ENCODE measurements around the gene SMKR1.
A peak's percentile ranks its signal among the peaks of the same experiment; 100 is the strongest.

The SMKR1 gene

GRCh38 chr7:129468087-129468486 is 34.2 kb upstream of the SMKR1 start:
- Histone ChIP-seq H2BK15ac (ENCODE audit: low read depth, poor library complexity, severe bottlenecking) (no peak overlapping the region), H3K14ac (ENCODE audit: low read length in 2 of 2) (no peak overlapping the region), H3K36me3 (ENCODE audit: control insufficient read depth in 1 of 2, insufficient read depth in 2 of 2, low read depth in 1 of 2, low read length in 2 of 2) (peaks cover 0 to 10% of the 10 kb centered on the region in 2 experiments), H2AK5ac (ENCODE audit: low read length, severe bottlenecking) (no peak overlapping the region), H4K8ac (ENCODE audit: low read length) (no peak overlapping the region), H3K18ac (ENCODE audit: low read depth in 1 of 2, low read length in 2 of 2) (no peak overlapping the region), H2AFZ (ENCODE audit: low read depth, low read length) (no peak overlapping the region), H3K9me3 (ENCODE audit: control insufficient read depth, low read length) (no peaks in the 10 kb centered on the region), H3K4me2 (ENCODE audit: low read length, poor library complexity, severe bottlenecking) (no peak overlapping the region), H3K4me1 (ENCODE audit: control insufficient read depth, insufficient read depth, low read depth, low read length) (no peaks in the 10 kb centered on the region), H3K79me1 (replicated peaks; ENCODE audit: low read length, poor library complexity, severe bottlenecking) (no peaks in the 10 kb centered on the region), H3K4ac (ENCODE audit: low read depth in 1 of 2, low read length in 2 of 2) (no peak overlapping the region), H3K27ac (ENCODE audit: low read length, poor library complexity, severe bottlenecking) (no peak overlapping the region), H2BK12ac (ENCODE audit: low read length in 2 of 2) (no peak overlapping the region), H3K23ac (ENCODE audit: low read length in 2 of 2) (no peak overlapping the region), H4K91ac (ENCODE audit: low read length) (no peak overlapping the region), H3K27me3 (ENCODE audit: control insufficient read depth in 1 of 2, insufficient read depth in 1 of 2, low read length in 2 of 2) (no peaks in the 10 kb centered on the region), H2BK5ac (ENCODE audit: low read depth, low read length, poor library complexity, severe bottlenecking) (no peak overlapping the region), H3K4me3 (ENCODE audit: insufficient read depth in 1 of 2, low read depth in 1 of 2, low read length in 2 of 2) (peak overlapping the region in 1 of 2 experiments; percentile 2), H3K9ac (ENCODE audit: low read length) (peak overlapping the region; percentile 47), H2BK120ac (ENCODE audit: low read depth, low read length) (no peak overlapping the region)
- no CpG with 5 or more reads among the region's 1 CpG for WGBS
- peak; percentile 46 for DNase-seq

GRCh38 chr7:129468547-129468946 is 33.8 kb upstream of the SMKR1 start:
- Histone ChIP-seq H3K27me3 (ENCODE audit: control insufficient read depth in 1 of 2, insufficient read depth in 1 of 2, low read length in 2 of 2) (no peaks in the 10 kb centered on the region), H3K14ac (ENCODE audit: low read length in 2 of 2) (no peak overlapping the region), H3K9ac (ENCODE audit: low read length) (peak overlapping the region; percentile 25), H3K4ac (ENCODE audit: low read depth in 1 of 2, low read length in 2 of 2) (no peak overlapping the region), H3K4me1 (ENCODE audit: control insufficient read depth, insufficient read depth, low read depth, low read length) (no peaks in the 10 kb centered on the region), H3K4me2 (ENCODE audit: low read length, poor library complexity, severe bottlenecking) (no peak overlapping the region), H3K23ac (ENCODE audit: low read length in 2 of 2) (no peak overlapping the region), H3K27ac (ENCODE audit: low read length, poor library complexity, severe bottlenecking) (no peak overlapping the region), H4K91ac (ENCODE audit: low read length) (no peak overlapping the region), H3K9me3 (ENCODE audit: control insufficient read depth, low read length) (no peaks in the 10 kb centered on the region), H2BK12ac (ENCODE audit: low read length in 2 of 2) (peak overlapping the region in 1 of 2 experiments; percentile 31), H3K18ac (ENCODE audit: low read depth in 1 of 2, low read length in 2 of 2) (no peak overlapping the region), H2BK5ac (ENCODE audit: low read depth, low read length, poor library complexity, severe bottlenecking) (no peak overlapping the region), H4K8ac (ENCODE audit: low read length) (no peak overlapping the region), H3K4me3 (ENCODE audit: insufficient read depth in 1 of 2, low read depth in 1 of 2, low read length in 2 of 2) (peak overlapping the region in 1 of 2 experiments; percentile 2), H3K79me1 (replicated peaks; ENCODE audit: low read length, poor library complexity, severe bottlenecking) (no peaks in the 10 kb centered on the region), H2AFZ (ENCODE audit: low read depth, low read length) (no peak overlapping the region), H2BK15ac (ENCODE audit: low read depth, poor library complexity, severe bottlenecking) (no peak overlapping the region), H2AK5ac (ENCODE audit: low read length, severe bottlenecking) (no peak overlapping the region), H2BK120ac (ENCODE audit: low read depth, low read length) (no peak overlapping the region), H3K36me3 (ENCODE audit: control insufficient read depth in 1 of 2, insufficient read depth in 2 of 2, low read depth in 1 of 2, low read length in 2 of 2) (peaks cover 0 to 10% of the 10 kb centered on the region in 2 experiments)
- peak; percentile 37 for DNase-seq
- 94% methylated on average over 4 of the region's 4 CpGs for WGBS

GRCh38 chr7:129469930-129470329 is 32.4 kb upstream of the SMKR1 start:
- H3K27me3 ChIP-seq (ENCODE audit: control insufficient read depth in 1 of 2, insufficient read depth in 1 of 2, low read length in 2 of 2), result no peaks in the 10 kb centered on the region
- DNase-seq, result no peak
- no peak overlapping the region for H2AFZ ChIP-seq (ENCODE audit: low read depth, low read length)
- H3K23ac ChIP-seq (ENCODE audit: low read length in 2 of 2), result no peak overlapping the region
- no peaks in the 10 kb centered on the region for H3K79me1 ChIP-seq (replicated peaks; ENCODE audit: low read length, poor library complexity, severe bottlenecking)
- H3K36me3 ChIP-seq (ENCODE audit: control insufficient read depth in 1 of 2, insufficient read depth in 2 of 2, low read depth in 1 of 2, low read length in 2 of 2), result no peaks in the 10 kb centered on the region
- H3K4ac ChIP-seq (ENCODE audit: low read depth in 1 of 2, low read length in 2 of 2), result no peak overlapping the region
- H3K18ac ChIP-seq (ENCODE audit: low read depth in 1 of 2, low read length in 2 of 2), result no peak overlapping the region
- H3K4me1 ChIP-seq (ENCODE audit: control insufficient read depth, insufficient read depth, low read depth, low read length), result no peaks in the 10 kb centered on the region
- no peak overlapping the region for H2BK15ac ChIP-seq (ENCODE audit: low read depth, poor library complexity, severe bottlenecking)
- H4K8ac ChIP-seq (ENCODE audit: low read length), result no peak overlapping the region
- H2BK5ac ChIP-seq (ENCODE audit: low read depth, low read length, poor library complexity, severe bottlenecking), result no peak overlapping the region
- no peak overlapping the region for H3K14ac ChIP-seq (ENCODE audit: low read length in 2 of 2)
- no peaks in the 10 kb centered on the region for H3K9me3 ChIP-seq (ENCODE audit: control insufficient read depth, low read length)
- H3K9ac ChIP-seq (ENCODE audit: low read length), result no peak overlapping the region
- H3K27ac ChIP-seq (ENCODE audit: low read length, poor library complexity, severe bottlenecking), result no peak overlapping the region
- no peak overlapping the region for H3K4me3 ChIP-seq (ENCODE audit: insufficient read depth in 1 of 2, low read depth in 1 of 2, low read length in 2 of 2)
- H2BK120ac ChIP-seq (ENCODE audit: low read depth, low read length), result no peak overlapping the region
- no peak overlapping the region for H2BK12ac ChIP-seq (ENCODE audit: low read length in 2 of 2)
- H2AK5ac ChIP-seq (ENCODE audit: low read length, severe bottlenecking), result no peak overlapping the region
- no peak overlapping the region for H4K91ac ChIP-seq (ENCODE audit: low read length)
- no peak overlapping the region for H3K4me2 ChIP-seq (ENCODE audit: low read length, poor library complexity, severe bottlenecking)

- H3K27ac ChIP-seq (ENCODE audit: low read length, poor library complexity, severe bottlenecking), result no peak overlapping the region
These were observed 31.9 kb upstream of the SMKR1 start for GRCh38 chr7:129470411-129470810.

More at GRCh38 chr7:129470411-129470810, 31.9 kb upstream of the SMKR1 start:
- H2BK12ac ChIP-seq (ENCODE audit: low read length in 2 of 2), result no peak overlapping the region
- DNase-seq, result no peak
- no peak overlapping the region for H3K4ac ChIP-seq (ENCODE audit: low read depth in 1 of 2, low read length in 2 of 2)
- no peaks in the 10 kb centered on the region for H3K79me1 ChIP-seq (replicated peaks; ENCODE audit: low read length, poor library complexity, severe bottlenecking)
- H2BK15ac ChIP-seq (ENCODE audit: low read depth, poor library complexity, severe bottlenecking), result no peak overlapping the region
- no peak overlapping the region for H3K18ac ChIP-seq (ENCODE audit: low read depth in 1 of 2, low read length in 2 of 2)
- H3K4me3 ChIP-seq (ENCODE audit: insufficient read depth in 1 of 2, low read depth in 1 of 2, low read length in 2 of 2), result no peak overlapping the region
- H4K91ac ChIP-seq (ENCODE audit: low read length), result no peak overlapping the region
- H3K4me2 ChIP-seq (ENCODE audit: low read length, poor library complexity, severe bottlenecking), result no peak overlapping the region
- no peak overlapping the region for H2BK5ac ChIP-seq (ENCODE audit: low read depth, low read length, poor library complexity, severe bottlenecking)
- no peaks in the 10 kb centered on the region for H3K27me3 ChIP-seq (ENCODE audit: control insufficient read depth in 1 of 2, insufficient read depth in 1 of 2, low read length in 2 of 2)
- H2AK5ac ChIP-seq (ENCODE audit: low read length, severe bottlenecking), result no peak overlapping the region
- no peak overlapping the region for H3K14ac ChIP-seq (ENCODE audit: low read length in 2 of 2)
- H3K9ac ChIP-seq (ENCODE audit: low read length), result no peak overlapping the region
- no peak overlapping the region for H4K8ac ChIP-seq (ENCODE audit: low read length)
- no peaks in the 10 kb centered on the region for H3K9me3 ChIP-seq (ENCODE audit: control insufficient read depth, low read length)
- H3K36me3 ChIP-seq (ENCODE audit: control insufficient read depth in 1 of 2, insufficient read depth in 2 of 2, low read depth in 1 of 2, low read length in 2 of 2), result no peaks in the 10 kb centered on the region
- H3K23ac ChIP-seq (ENCODE audit: low read length in 2 of 2), result no peak overlapping the region
- H2AFZ ChIP-seq (ENCODE audit: low read depth, low read length), result no peak overlapping the region
- no peak overlapping the region for H2BK120ac ChIP-seq (ENCODE audit: low read depth, low read length)
- WGBS, result 100% methylated on average over 1 of the region's 1 CpG
- no peaks in the 10 kb centered on the region for H3K4me1 ChIP-seq (ENCODE audit: control insufficient read depth, insufficient read depth, low read depth, low read length)

All from mesenchymal stem cell (in vitro differentiated cells and primary cell).